GM10266 (cell line): Measurements from ENCODE around the gene XIRP1.

Experiments used
- DNase-seq: peaks from one replicate; pipeline ENCODE4 v3.0.0; 2012; ENCODE audit errors: extremely low spot score
- CTCF ChIP-seq: IDR thresholded peaks from 2 replicates; pipeline ENCODE4 v1.5.1; 2012; ENCODE audit warnings: mild to moderate bottlenecking, low read depth; ENCODE audit not compliant: control insufficient read depth, insufficient read depth; ENCODE audit errors: missing control alignments

The XIRP1 gene

GRCh38 chr3:39144748-39145380 is 47.5 kb downstream of the XIRP1 start:
- TF ChIP-seq CTCF: no peak
- DNase-seq: no peak

DNA sequence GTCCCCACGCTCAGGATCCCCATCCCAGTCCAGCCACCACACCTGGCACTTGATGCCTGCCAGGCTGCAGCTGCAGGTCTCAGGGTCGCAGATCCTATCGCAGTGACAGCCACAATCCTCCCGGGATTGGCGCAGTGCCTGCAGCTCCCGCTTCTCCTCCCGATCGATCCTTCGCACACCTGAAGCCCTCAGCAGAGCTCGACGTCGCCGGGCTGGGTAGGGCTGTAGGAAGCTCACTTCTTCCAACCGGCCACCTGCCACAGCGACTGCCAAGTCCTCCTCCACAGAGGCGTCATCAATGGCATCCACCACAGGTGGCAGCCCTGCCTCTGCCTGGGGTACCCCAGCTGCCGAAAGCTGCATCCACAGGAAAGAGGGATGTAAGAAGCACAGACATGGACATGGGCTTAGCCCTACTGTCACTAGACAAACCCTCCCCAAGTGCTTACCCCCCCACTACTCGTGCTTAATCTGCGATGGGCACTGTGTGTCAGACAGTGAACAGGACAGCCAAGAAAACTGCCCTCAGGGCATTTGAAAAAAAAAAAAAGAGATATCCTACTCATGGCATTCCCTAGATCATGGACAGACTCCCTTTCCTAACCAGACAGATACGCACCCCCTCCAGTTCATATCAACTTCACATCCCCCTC is 48.2 kb downstream of the XIRP1 start:
- no peak for TF ChIP-seq CTCF
- no peak for DNase-seq

- TF ChIP-seq CTCF: no peak
- DNase-seq: no peak
Measured at GRCh38 chr3:39143051-39143885, 49.1 kb downstream of the XIRP1 start.

DNA sequence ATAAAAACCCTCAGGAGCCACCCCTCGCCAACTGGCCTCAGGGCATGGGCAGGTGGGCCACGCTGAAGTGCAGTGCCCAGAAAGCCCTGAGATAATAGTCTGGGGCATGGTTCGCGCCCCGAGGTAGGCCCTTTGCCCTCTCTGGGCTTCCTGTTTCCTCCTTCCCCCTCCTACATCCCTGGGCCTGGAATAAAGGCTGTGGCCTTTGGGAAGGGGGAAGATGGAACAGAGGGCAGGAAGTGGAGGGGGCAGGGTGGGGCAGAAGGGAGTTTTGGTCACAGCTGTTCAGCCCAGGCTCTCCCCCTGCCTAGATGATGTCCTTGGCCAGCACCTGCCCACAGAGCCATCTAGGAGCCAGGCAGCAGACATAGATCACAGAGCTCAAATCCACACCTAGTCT is 50.3 kb downstream of the XIRP1 start:
- TF ChIP-seq CTCF: no peak
- no peak for DNase-seq

DNA sequence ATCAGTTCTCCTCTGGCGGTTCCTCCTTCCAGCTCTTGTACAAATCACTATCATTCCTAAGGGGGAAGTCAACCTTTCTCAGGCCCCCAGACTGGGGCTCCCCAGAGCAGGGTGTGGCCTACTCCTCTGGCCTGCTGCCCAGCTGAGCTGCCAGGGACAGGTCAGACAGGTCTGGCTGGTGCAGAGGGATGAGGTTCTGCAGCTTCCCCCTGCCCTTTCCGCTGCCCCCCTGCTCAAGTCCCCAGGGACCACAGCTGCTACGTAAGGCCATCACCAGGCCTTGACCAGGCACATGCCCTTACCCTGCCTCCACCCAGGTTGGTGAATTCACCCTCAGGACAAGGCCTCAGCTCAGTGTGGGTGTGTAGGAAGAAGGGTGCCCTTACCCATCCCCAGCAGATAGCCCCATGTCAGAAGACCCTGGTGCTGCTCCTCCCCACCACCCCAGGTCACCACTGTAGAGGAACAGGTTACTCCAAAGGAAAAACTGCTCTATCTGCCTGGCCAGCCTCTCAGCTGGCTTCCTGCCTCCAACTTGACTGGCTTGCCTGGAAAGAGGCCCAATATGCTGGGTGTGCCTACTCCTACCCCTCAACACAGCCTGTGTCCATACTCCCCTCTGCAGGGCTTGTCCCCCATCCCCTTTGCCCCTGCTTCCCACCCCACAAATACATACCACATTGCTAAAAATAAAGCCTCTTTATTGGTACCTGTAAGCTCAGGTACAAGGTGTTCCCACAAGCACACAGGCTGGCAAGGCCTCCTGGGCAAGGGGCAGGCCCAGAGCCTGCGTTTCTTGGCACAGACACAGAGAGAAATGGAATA is 51.0 kb downstream of the XIRP1 start:
- no peak for TF ChIP-seq CTCF
- DNase-seq: no peak

- no peak for DNase-seq
- no peak for TF ChIP-seq CTCF
Measured at GRCh38 chr3:39140341-39140971, 51.9 kb downstream of the XIRP1 start.
